ENCODE results near the gene POLR1C.
A peak's percentile ranks its signal among the peaks of the same experiment; 100 is the strongest.

POLR1C gene

DNA sequence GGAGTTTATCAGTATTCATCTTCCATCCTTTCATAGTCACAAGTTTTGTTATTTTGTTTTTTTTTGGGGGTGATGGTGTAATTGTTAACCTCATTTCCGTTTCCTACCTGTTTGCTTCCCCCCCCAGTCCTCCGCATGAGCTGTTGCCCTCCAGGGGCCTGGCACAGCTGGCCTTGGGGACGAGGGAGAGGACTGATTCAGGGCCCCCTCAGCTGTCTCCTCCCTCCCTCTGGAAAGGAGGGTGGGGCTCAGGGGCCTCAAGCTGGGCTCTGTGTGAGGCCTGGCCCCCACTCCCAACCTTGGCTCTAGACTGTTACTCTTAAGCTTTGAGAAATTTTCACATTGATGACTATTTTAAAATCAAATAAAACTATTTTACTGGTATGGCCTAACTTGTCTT, 10.7 kb upstream of the POLR1C start:
- ChIA-PET POLR2A (interaction anchor here (0.6 to 3.3 kb wide), 12 partner anchors 10 to 324 kb away, joined by 3 to 14 read pairs (median 3); partner anchors contain the start of genes ABCC10, CUL9, DLK2 and POLR1C), CTCF (interaction anchor here (0.6 to 8.5 kb wide), 42 partner anchors 10 to 746 kb away, joined by 3 to 142 read pairs (median 6); partner anchors contain the start of genes ABCC10, DLK2, DNPH1 and POLH)
- Histone ChIP-seq H3K4me3 (ENCODE audit: low read depth, low read length) (no peak overlapping the region), H3K36me3 (ENCODE audit: control insufficient read depth in 2 of 2, insufficient read depth in 1 of 2, low read length in 2 of 2) (peaks cover 3 to 53% of the 10 kb centered on the region in 2 experiments; a peak in 2 of 3 replicates), H3K9me3 (ENCODE audit: control insufficient read depth, insufficient read depth, low read depth, low read length) (no peaks in the 10 kb centered on the region), H3K4me1 (ENCODE audit: control insufficient read depth, insufficient read depth, low read length) (no peaks in the 10 kb centered on the region), H3K27ac (ENCODE audit: extremely low read depth, low read depth, low read length) (no peak overlapping the region)
- TF ChIP-seq GLIS1 (tag by site-specific recombination; IDR thresholded peaks at IDR 0.05) (peak; percentile 47), OVOL3 (tag by site-specific recombination; IDR thresholded peaks at IDR 0.05) (no peak)

DNA sequence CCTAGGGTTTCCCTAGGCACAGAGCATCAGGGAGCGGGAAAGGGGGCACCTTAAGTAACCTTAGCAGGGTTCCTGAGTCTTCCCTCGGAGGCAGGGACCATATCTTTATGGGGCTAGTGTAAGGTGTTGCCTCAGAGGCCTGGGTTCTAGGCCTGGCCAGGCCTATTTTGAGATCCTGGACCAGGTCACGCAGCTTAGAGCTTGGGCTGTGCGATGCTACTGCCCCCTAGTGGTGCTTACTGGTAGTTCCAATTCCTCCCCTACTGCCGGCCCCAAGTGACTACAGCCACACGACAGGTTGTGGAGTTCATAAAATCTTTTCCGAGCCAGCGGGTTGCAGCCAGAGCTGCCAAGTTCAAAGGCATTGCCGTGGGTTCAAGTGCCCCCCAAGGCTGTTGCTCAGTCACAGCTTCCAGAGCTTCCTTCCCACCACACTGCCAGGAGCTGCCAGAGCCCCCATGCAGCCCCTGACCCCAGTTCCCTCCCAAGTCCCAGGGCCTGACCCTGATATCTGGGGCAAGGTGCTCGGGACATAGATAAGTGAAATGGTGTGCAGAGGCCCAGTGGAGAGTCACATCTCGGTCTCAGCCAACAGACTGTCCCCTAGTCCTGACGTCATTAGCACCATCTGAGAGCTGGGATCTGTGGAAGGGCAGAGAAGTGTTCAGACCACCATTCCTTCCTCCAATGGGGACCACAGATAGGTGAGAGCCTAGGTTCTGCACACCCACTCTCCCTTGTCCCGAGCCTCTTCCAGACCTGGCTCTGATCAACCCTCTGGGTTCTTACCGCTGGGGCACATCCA, 10.0 kb upstream of the POLR1C start:
- Histone ChIP-seq H3K36me3 (ENCODE audit: control insufficient read depth in 2 of 2, insufficient read depth in 1 of 2, low read length in 2 of 2) (peaks cover 3 to 53% of the 10 kb centered on the region in 2 experiments; a peak in 2 of 3 replicates), H3K9me3 (ENCODE audit: control insufficient read depth, insufficient read depth, low read depth, low read length) (no peaks in the 10 kb centered on the region), H3K4me1 (ENCODE audit: control insufficient read depth, insufficient read depth, low read length) (no peaks in the 10 kb centered on the region), H3K27ac (ENCODE audit: extremely low read depth, low read depth, low read length) (no peak overlapping the region), H3K4me3 (ENCODE audit: low read depth, low read length) (no peak overlapping the region)
- POLR2A ChIA-PET: interaction anchor here (0.6 to 3.3 kb wide), 12 partner anchors 10 to 325 kb away, joined by 3 to 14 read pairs (median 3); partner anchors contain the start of genes ABCC10, CUL9, DLK2 and POLR1C
- CTCF ChIA-PET: interaction anchor here (0.6 to 8.5 kb wide), 54 partner anchors 9 to 766 kb away, joined by 3 to 142 read pairs (median 5); partner anchors contain the start of genes ABCC10, DLK2, DNPH1 and POLH
- 0 out of 2 replicates have a peak, but pooled peaks have one; percentile 27 for TF ChIP-seq ZNF335 (tag by site-specific recombination; conservative IDR thresholded peaks at IDR 0.05)
- TF ChIP-seq, protein P1, sequence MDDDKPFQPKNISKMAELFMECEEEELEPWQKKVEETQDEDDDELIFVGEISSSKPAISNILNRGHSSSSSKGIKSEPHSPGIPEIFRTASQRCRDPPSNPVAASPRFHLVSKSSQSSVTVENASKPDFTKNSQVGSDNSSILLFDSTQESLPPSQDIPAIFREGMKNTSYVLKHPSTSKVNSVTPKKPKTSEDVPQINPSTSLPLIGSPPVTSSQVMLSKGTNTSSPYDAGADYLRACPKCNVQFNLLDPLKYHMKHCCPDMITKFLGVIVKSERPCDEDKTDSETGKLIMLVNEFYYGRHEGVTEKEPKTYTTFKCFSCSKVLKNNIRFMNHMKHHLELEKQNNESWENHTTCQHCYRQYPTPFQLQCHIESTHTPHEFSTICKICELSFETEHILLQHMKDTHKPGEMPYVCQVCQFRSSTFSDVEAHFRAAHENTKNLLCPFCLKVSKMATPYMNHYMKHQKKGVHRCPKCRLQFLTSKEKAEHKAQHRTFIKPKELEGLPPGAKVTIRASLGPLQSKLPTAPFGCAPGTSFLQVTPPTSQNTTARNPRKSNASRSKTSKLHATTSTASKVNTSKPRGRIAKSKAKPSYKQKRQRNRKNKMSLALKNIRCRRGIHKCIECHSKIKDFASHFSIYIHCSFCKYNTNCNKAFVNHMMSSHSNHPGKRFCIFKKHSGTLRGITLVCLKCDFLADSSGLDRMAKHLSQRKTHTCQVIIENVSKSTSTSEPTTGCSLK (tag by site-specific recombination; IDR thresholded peaks at IDR 0.05): no peak
- peak; percentile 73; the same call in 1 of the 2 replicates for TF ChIP-seq ZNF324 (tag by site-specific recombination; IDR thresholded peaks at IDR 0.05)
- no peak for TF ChIP-seq ZNF629 (tag by site-specific recombination; IDR thresholded peaks at IDR 0.05)
- TF ChIP-seq KLF16 (tag by site-specific recombination; IDR thresholded peaks at IDR 0.05): no peak
- TF ChIP-seq ZNF48 (tag by site-specific recombination; IDR thresholded peaks at IDR 0.05): no peak
- no peak for TF ChIP-seq ZNF677 (tag by site-specific recombination; IDR thresholded peaks at IDR 0.05)
- TF ChIP-seq, protein P2, sequence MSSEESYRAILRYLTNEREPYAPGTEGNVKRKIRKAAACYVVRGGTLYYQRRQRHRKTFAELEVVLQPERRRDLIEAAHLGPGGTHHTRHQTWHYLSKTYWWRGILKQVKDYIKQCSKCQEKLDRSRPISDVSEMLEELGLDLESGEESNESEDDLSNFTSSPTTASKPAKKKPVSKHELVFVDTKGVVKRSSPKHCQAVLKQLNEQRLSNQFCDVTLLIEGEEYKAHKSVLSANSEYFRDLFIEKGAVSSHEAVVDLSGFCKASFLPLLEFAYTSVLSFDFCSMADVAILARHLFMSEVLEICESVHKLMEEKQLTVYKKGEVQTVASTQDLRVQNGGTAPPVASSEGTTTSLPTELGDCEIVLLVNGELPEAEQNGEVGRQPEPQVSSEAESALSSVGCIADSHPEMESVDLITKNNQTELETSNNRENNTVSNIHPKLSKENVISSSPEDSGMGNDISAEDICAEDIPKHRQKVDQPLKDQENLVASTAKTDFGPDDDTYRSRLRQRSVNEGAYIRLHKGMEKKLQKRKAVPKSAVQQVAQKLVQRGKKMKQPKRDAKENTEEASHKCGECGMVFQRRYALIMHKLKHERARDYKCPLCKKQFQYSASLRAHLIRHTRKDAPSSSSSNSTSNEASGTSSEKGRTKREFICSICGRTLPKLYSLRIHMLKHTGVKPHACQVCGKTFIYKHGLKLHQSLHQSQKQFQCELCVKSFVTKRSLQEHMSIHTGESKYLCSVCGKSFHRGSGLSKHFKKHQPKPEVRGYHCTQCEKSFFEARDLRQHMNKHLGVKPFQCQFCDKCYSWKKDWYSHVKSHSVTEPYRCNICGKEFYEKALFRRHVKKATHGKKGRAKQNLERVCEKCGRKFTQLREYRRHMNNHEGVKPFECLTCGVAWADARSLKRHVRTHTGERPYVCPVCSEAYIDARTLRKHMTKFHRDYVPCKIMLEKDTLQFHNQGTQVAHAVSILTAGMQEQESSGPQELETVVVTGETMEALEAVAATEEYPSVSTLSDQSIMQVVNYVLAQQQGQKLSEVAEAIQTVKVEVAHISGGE (tag by site-specific recombination; conservative IDR thresholded peaks at IDR 0.05; ENCODE audit: low read depth): no peak
- no peak for TF ChIP-seq GLI4 (tag by site-specific recombination; IDR thresholded peaks at IDR 0.05)
- TF ChIP-seq, protein P3, sequence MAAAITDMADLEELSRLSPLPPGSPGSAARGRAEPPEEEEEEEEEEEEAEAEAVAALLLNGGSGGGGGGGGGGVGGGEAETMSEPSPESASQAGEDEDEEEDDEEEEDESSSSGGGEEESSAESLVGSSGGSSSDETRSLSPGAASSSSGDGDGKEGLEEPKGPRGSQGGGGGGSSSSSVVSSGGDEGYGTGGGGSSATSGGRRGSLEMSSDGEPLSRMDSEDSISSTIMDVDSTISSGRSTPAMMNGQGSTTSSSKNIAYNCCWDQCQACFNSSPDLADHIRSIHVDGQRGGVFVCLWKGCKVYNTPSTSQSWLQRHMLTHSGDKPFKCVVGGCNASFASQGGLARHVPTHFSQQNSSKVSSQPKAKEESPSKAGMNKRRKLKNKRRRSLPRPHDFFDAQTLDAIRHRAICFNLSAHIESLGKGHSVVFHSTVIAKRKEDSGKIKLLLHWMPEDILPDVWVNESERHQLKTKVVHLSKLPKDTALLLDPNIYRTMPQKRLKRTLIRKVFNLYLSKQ (tag by site-specific recombination; IDR thresholded peaks at IDR 0.05; ENCODE audit: borderline replicate concordance): no peak
- TF ChIP-seq ZNF514 (tag by site-specific recombination; IDR thresholded peaks at IDR 0.05): no peak
- no peak for TF ChIP-seq ZNF248 (tag by site-specific recombination; IDR thresholded peaks at IDR 0.05)
- TF ChIP-seq, protein P4, sequence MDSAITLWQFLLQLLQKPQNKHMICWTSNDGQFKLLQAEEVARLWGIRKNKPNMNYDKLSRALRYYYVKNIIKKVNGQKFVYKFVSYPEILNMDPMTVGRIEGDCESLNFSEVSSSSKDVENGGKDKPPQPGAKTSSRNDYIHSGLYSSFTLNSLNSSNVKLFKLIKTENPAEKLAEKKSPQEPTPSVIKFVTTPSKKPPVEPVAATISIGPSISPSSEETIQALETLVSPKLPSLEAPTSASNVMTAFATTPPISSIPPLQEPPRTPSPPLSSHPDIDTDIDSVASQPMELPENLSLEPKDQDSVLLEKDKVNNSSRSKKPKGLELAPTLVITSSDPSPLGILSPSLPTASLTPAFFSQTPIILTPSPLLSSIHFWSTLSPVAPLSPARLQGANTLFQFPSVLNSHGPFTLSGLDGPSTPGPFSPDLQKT (IDR thresholded peaks at IDR 0.05; ENCODE audit: borderline replicate concordance, low read depth, low read length): no peak
- TF ChIP-seq ZNF221 (tag by site-specific recombination; IDR thresholded peaks at IDR 0.05; ENCODE audit: borderline replicate concordance): no peak
- TF ChIP-seq HOXD13 (CRISPR knock-in tag; IDR thresholded peaks at IDR 0.05; ENCODE audit: borderline replicate concordance): no peak
- no peak for TF ChIP-seq ZNF626 (tag by site-specific recombination; IDR thresholded peaks at IDR 0.05)
- TF ChIP-seq SALL2 (tag by site-specific recombination; IDR thresholded peaks at IDR 0.05; ENCODE audit: borderline replicate concordance): no peak
- TF ChIP-seq, protein P5, sequence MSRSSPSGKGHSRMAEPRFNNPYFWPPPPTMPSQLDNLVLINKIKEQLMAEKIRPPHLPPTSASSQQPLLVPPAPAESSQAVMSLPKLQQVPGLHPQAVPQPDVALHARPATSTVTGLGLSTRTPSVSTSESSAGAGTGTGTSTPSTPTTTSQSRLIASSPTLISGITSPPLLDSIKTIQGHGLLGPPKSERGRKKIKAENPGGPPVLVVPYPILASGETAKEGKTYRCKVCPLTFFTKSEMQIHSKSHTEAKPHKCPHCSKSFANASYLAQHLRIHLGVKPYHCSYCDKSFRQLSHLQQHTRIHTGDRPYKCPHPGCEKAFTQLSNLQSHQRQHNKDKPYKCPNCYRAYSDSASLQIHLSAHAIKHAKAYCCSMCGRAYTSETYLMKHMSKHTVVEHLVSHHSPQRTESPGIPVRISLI (tag by site-specific recombination; IDR thresholded peaks at IDR 0.05): no peak
- TF ChIP-seq ZFHX2 (tag by site-specific recombination; conservative IDR thresholded peaks at IDR 0.05): no peak
- TF ChIP-seq ZNF654 (tag by site-specific recombination; IDR thresholded peaks at IDR 0.05; ENCODE audit: low read depth): peak; percentile 86
- TF ChIP-seq ZNF24 (tag by site-specific recombination; IDR thresholded peaks at IDR 0.05): no peak
- no peak for TF ChIP-seq BCL11A (tag by site-specific recombination; IDR thresholded peaks at IDR 0.05; ENCODE audit: low read depth)
